Measurements from ENCODE around the gene DDA1.
A peak's percentile ranks its signal among the peaks of the same experiment; 100 is the strongest.

Gene DDA1

DNA sequence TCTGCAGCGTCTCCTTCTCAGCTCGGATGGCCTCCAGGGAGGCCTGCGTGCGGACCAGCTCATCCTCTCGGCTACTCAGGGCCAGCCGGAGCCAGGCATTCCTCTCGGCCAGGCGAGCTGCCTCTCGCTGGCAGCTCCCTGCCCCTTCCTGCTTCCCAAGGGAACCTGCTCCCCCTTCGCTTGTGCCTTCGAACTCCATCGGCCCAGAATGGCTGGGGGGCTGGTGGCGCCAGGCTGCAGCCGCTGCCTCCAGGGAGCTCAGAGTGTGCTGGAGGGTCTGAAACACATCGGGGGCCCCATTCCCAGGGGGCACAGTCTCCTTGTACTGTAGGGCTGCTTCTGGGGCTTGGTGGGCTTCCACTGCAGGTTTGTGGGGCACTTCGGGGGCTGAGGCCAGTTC, 46.8 kb upstream of the DDA1 start:
- no peak overlapping the region for H3K27ac ChIP-seq (ENCODE audit: low read depth, low read length)
- no peaks in the 10 kb centered on the region for H3K36me3 ChIP-seq (ENCODE audit: low read length)
- H3K4me2 ChIP-seq (ENCODE audit: low read depth, low read length, poor library complexity, severe bottlenecking): no peak overlapping the region
- H3K27me3 ChIP-seq (ENCODE audit: low read length): no peaks in the 10 kb centered on the region
- peaks cover 1% of the 10 kb centered on the region; the same call in 1 of the 2 replicates for H3K79me2 ChIP-seq (ENCODE audit: insufficient read depth, low read length)
- TF ChIP-seq EZH2phosphoT487 (conservative IDR thresholded peaks at IDR 0.05; ENCODE audit: low read length): no peak
- TF ChIP-seq, protein P1, sequence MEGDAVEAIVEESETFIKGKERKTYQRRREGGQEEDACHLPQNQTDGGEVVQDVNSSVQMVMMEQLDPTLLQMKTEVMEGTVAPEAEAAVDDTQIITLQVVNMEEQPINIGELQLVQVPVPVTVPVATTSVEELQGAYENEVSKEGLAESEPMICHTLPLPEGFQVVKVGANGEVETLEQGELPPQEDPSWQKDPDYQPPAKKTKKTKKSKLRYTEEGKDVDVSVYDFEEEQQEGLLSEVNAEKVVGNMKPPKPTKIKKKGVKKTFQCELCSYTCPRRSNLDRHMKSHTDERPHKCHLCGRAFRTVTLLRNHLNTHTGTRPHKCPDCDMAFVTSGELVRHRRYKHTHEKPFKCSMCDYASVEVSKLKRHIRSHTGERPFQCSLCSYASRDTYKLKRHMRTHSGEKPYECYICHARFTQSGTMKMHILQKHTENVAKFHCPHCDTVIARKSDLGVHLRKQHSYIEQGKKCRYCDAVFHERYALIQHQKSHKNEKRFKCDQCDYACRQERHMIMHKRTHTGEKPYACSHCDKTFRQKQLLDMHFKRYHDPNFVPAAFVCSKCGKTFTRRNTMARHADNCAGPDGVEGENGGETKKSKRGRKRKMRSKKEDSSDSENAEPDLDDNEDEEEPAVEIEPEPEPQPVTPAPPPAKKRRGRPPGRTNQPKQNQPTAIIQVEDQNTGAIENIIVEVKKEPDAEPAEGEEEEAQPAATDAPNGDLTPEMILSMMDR (IDR thresholded peaks at IDR 0.05; ENCODE audit: insufficient read depth, low read length, poor library complexity, severe bottlenecking): no peak
- peaks cover 13% of the 10 kb centered on the region for H3F3A ChIP-seq (ENCODE audit: insufficient read depth)
- H2AFZ ChIP-seq (ENCODE audit: low read depth, low read length, severe bottlenecking): no peak overlapping the region
- H3K9me2 ChIP-seq (replicated peaks; ENCODE audit: insufficient read depth, low read length): no peaks in the 10 kb centered on the region
- no peak overlapping the region for H3K4me3 ChIP-seq (ENCODE audit: insufficient read depth, low read length, poor library complexity, severe bottlenecking)
- no peaks in the 10 kb centered on the region for H3K9me3 ChIP-seq (ENCODE audit: insufficient read depth, low read length)
- H4K20me1 ChIP-seq (ENCODE audit: low read depth, low read length): no peaks in the 10 kb centered on the region
- no peak overlapping the region for H3K9ac ChIP-seq (ENCODE audit: low read length)

DNA sequence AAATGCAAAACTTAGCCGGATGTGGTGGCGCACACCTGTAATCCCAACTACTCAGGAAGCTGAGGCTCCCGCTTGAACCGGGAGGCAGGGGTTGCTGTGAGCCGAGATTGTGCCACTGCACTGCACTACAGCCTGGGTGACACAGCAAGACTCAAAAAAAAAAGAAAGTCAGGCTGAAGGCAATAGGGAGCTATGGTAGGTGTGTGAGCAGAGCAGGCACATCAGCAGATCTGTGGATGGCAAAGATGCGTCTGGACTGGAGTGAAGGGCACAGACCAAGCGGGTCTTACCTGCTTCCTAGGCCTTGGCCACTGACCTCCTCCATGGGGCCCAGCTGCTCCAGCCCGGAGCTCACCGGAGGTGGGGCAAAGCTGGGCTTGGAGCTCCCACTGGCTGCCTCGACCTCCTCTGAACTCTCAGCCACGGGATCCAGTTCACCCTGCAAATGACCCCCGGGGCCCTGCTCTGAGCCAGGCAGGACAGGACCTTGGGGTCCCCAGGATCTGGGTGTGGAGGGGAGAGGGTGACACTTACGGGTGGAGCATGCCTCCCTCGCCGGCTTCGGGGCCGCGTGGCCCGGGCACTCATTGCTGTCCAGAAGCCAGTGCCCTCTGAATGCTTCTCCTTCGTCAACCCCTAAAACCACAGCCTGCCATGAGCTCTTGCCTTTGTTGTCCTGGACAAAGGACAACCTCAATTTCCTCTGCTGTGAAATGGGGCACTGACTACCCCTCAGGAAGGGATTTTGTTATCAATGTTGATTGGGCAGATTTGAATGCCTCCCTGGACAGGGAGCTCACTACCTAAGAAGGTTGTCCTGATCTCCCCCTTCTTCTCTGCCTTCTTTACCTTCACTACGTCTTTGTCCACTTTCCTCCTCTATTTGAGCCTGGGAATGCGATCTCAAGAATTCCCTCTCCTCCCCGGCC, 45.4 kb upstream of the DDA1 start:
- no peak overlapping the region for H3K4me2 ChIP-seq (ENCODE audit: low read depth, low read length, poor library complexity, severe bottlenecking)
- no peak overlapping the region for H3K4me3 ChIP-seq (ENCODE audit: insufficient read depth, low read length, poor library complexity, severe bottlenecking)
- H3K27me3 ChIP-seq (ENCODE audit: low read length): no peaks in the 10 kb centered on the region
- TF ChIP-seq EZH2phosphoT487 (conservative IDR thresholded peaks at IDR 0.05; ENCODE audit: low read length): no peak
- TF ChIP-seq, protein P1 (IDR thresholded peaks at IDR 0.05; ENCODE audit: insufficient read depth, low read length, poor library complexity, severe bottlenecking): no peak
- peak overlapping the region; percentile 18; the same call in 1 of the 2 replicates for H3K27ac ChIP-seq (ENCODE audit: low read depth, low read length)
- no peaks in the 10 kb centered on the region for H3K9me3 ChIP-seq (ENCODE audit: insufficient read depth, low read length)
- no peak overlapping the region for H3K9ac ChIP-seq (ENCODE audit: low read length)
- H3K36me3 ChIP-seq (ENCODE audit: low read length): no peaks in the 10 kb centered on the region
- H2AFZ ChIP-seq (ENCODE audit: low read depth, low read length, severe bottlenecking): no peak overlapping the region
- H3K79me2 ChIP-seq (ENCODE audit: insufficient read depth, low read length): peaks cover 12% of the 10 kb centered on the region; the same call in 1 of the 2 replicates
- no peaks in the 10 kb centered on the region for H3K9me2 ChIP-seq (replicated peaks; ENCODE audit: insufficient read depth, low read length)
- H4K20me1 ChIP-seq (ENCODE audit: low read depth, low read length): no peaks in the 10 kb centered on the region
- H3F3A ChIP-seq (ENCODE audit: insufficient read depth): peaks cover 13% of the 10 kb centered on the region

DNA sequence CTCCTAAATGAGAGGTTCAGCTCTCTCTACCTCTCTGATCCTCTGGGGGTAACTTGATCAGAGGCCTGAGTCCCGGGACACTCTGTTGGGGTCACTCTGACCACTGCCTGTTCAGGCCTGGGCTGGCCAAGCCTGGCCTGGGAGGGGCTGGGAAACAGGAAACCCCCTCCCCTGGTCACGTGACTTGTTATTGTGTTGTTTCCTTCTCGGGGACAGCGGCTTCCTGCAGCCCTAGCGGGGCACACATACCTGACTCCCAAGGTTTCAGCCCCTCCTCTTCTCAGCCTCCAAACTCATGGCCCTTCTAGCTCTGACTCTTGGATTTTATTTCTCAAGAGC, 44.8 kb upstream of the DDA1 start, which contains the start of gene USHBP1:
USHBP1 (minus strand) TSS at position 105 of the 339 bp plus-strand sequence. CDS start 446 bp downstream, outside the sequence.
- H3K9ac ChIP-seq (ENCODE audit: low read length): 0 out of 2 replicates have a peak within 1 kb of the TSS, but pooled peaks have one; percentile 18
- no peaks in the 10 kb centered on the region for H3K27me3 ChIP-seq (ENCODE audit: low read length)
- H3K4me3 ChIP-seq (ENCODE audit: insufficient read depth, low read length, poor library complexity, severe bottlenecking): no peak within 1 kb of the TSS
- no peak within 1 kb of the TSS for H2AFZ ChIP-seq (ENCODE audit: low read depth, low read length, severe bottlenecking)
- peak within 1 kb of the TSS; percentile 98; the same call in 1 of the 2 replicates for H3K27ac ChIP-seq (ENCODE audit: low read depth, low read length)
- no peaks in the 10 kb centered on the region for H3K9me3 ChIP-seq (ENCODE audit: insufficient read depth, low read length)
- peaks cover 12% of the 10 kb centered on the region; the same call in 1 of the 2 replicates for H3K79me2 ChIP-seq (ENCODE audit: insufficient read depth, low read length)
- H4K20me1 ChIP-seq (ENCODE audit: low read depth, low read length): no peaks in the 10 kb centered on the region
- H3K9me2 ChIP-seq (replicated peaks; ENCODE audit: insufficient read depth, low read length): no peaks in the 10 kb centered on the region
- TF ChIP-seq, protein P1 (IDR thresholded peaks at IDR 0.05; ENCODE audit: insufficient read depth, low read length, poor library complexity, severe bottlenecking): no peak
- TF ChIP-seq EZH2phosphoT487 (conservative IDR thresholded peaks at IDR 0.05; ENCODE audit: low read length): no peak
- H3F3A ChIP-seq (ENCODE audit: insufficient read depth): peaks cover 13% of the 10 kb centered on the region
- H3K36me3 ChIP-seq (ENCODE audit: low read length): no peaks in the 10 kb centered on the region
- no peak within 1 kb of the TSS for H3K4me2 ChIP-seq (ENCODE audit: low read depth, low read length, poor library complexity, severe bottlenecking)
